T follicular helper cell (primary cell): ENCODE results near the gene PTGS1.
"Not testable (repeated sequence)": the region's sequence is repeated elsewhere in the genome, so short reads cannot be mapped to it uniquely, and the experiment has no call there.

Source experiments
- DNase-seq: peaks from one replicate; pipeline ENCODE4 v3.0.0-alpha.2; 2020; ENCODE audit warnings: low read depth

Gene PTGS1

GRCh38 chr9:122398371-122398924 lies 27.6 kb downstream of the PTGS1 start:
- no peak for DNase-seq

- no peak for DNase-seq
Measured at GRCh38 chr9:122401896-122402295, 31.1 kb downstream of the PTGS1 start.

GRCh38 chr9:122402403-122402871 lies 31.6 kb downstream of the PTGS1 start:
- no peak for DNase-seq

GRCh38 chr9:122402874-122403273 lies 32.0 kb downstream of the PTGS1 start:
- no peak for DNase-seq

- DNase-seq: no peak
Measured at GRCh38 chr9:122403381-122404000, 32.7 kb downstream of the PTGS1 start.

- DNase-seq: not testable (repeated sequence)
Measured at GRCh38 chr9:122405304-122406069, 34.7 kb downstream of the PTGS1 start.

GRCh38 chr9:122406070-122406890 lies 35.5 kb downstream of the PTGS1 start:
- no peak for DNase-seq

- DNase-seq: not testable (repeated sequence)
Measured at GRCh38 chr9:122414108-122414507, 43.3 kb downstream of the PTGS1 start.

GRCh38 chr9:122418016-122418415 lies 47.2 kb downstream of the PTGS1 start:
- DNase-seq: no peak

- no peak for DNase-seq
Measured at GRCh38 chr9:122420315-122420714, 49.5 kb downstream of the PTGS1 start.

GRCh38 chr9:122425087-122425486 lies 54.3 kb downstream of the PTGS1 start:
- DNase-seq: no peak

- DNase-seq: no peak
Measured at GRCh38 chr9:122426723-122427122, 55.9 kb downstream of the PTGS1 start.

GRCh38 chr9:122442568-122442967 lies 71.7 kb downstream of the PTGS1 start:
- no peak for DNase-seq

GRCh38 chr9:122444041-122444733 lies 73.4 kb downstream of the PTGS1 start:
- no peak for DNase-seq
